ENCODE data around the gene DCTPP1.
"Not testable (repeated sequence)": the region's sequence is repeated elsewhere in the genome, so short reads cannot be mapped to it uniquely, and the experiment has no call there.

The DCTPP1 gene

DNA sequence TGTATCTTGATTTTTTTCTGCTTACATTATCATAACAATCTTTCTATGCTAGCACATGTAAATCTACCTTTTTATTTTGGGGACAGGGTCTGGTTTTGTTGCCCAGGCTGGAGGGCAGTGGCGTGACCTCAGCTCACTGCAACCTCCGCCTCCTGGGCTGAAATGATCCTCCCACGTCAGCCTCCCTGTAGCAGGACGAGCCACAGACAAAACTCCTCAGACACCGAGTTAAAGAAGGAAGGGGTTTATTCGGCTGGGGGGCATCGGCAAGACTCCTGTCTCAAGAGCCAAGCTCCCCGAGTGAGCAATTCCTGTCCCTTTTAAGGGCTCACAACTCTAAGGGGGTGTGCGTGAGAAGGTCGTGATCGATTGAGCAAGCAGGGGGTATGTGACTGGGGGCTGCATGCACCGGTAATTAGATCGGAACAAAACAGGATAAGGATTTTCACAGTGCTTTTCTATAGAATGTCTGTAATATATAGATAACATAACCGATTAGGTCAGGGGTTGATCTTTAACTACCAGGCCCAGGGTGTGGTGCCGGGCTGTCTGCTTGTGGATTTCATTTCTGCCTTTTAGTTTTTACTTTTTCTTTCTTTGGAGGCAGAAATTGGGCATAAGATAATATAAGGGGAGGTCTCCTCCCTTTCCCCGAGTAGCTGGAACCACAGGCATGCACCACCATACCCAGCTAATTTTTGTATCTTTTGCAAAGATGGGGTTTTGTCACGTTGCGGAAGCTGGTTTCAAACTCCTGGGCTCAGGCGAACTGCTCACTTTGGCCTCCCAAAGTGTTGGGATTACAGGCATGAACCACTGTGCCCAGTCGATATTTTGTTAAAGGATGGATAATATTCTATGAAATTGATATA, 23.1 kb upstream of the DCTPP1 start:
- in situ Hi-C loops (cut with HindIII; ENCODE audit: low pct_ligation_motif_present, low pct_unique_long_range_greater_than_20kb, low sequenced_read_pairs); DNase-seq: not testable (repeated sequence)

DNA sequence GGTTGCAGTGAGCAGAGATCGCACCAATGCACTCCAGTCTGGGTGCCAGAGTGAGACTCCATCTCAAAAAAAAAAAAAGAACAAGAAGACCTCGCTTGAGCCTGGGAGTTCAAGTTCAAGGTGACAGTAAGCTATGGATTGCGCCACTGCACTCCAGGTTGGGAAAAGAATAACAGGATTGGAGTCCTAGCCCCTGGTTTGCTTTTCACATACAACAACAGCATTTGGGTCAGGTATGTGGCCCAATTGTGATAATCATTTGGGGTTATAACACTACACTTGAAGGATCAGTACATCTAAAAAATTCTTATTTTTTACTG, 19.2 kb upstream of the DCTPP1 start:
- DNase-seq: no peak
- in situ Hi-C loops (cut with HindIII; ENCODE audit: low pct_ligation_motif_present, low pct_unique_long_range_greater_than_20kb, low sequenced_read_pairs): no loop called here

DNA sequence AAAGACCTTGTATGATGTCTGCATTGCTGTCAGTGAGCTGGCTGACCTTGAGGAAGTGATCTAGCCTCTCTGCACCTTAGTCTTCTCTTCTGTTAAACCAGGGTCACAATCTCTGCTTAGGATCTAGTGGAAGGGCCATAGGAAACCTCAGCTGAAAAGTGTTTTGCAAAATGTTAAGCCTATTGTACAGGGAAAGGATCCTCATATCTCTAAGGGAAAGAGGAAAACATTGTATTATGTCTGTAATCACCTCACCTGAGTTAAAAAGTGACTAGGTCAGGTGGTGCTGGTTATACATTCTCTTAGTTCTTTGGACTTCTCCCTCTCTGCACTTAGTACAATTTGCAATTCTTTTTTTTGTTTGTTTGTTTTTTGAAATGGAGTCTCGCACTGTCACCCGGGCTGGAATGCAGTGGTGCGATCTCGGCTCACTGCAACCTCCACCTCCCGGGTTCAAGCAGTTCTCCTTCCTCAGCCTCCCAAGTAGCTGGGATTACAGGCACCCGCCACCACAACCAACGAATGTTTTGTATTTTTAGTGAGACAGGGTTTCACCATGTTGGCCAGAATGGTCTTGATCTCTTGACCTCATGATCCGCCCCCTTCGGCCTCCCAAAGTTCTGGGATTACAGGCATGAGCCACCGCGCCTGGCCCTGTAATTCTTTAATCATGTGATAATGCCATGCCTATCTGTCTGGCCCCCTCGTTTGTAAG, 17.8 kb upstream of the DCTPP1 start:
- in situ Hi-C loops (cut with HindIII; ENCODE audit: low pct_ligation_motif_present, low pct_unique_long_range_greater_than_20kb, low sequenced_read_pairs): no loop called here
- no peak for DNase-seq

DNA sequence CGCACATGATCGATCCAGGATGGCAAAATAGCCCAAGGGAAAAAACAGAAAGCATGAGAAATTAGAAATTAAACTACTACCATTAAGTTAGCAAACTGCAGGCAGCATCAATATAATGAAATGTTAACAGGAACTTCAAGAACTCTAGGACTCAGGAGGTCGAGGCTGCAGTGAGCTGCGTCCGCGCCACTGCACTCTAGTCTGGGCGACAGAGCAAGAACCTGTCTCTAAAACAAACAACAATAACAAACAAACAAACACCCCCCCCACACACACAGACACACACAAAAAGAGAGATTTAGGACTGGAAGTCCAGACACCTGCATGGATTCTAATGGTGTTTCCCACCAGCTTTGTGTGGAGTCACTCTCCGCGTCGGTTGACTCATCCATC, 16.4 kb upstream of the DCTPP1 start:
- in situ Hi-C loops (cut with HindIII; ENCODE audit: low pct_ligation_motif_present, low pct_unique_long_range_greater_than_20kb, low sequenced_read_pairs): no loop called here
- no peak for DNase-seq

DNA sequence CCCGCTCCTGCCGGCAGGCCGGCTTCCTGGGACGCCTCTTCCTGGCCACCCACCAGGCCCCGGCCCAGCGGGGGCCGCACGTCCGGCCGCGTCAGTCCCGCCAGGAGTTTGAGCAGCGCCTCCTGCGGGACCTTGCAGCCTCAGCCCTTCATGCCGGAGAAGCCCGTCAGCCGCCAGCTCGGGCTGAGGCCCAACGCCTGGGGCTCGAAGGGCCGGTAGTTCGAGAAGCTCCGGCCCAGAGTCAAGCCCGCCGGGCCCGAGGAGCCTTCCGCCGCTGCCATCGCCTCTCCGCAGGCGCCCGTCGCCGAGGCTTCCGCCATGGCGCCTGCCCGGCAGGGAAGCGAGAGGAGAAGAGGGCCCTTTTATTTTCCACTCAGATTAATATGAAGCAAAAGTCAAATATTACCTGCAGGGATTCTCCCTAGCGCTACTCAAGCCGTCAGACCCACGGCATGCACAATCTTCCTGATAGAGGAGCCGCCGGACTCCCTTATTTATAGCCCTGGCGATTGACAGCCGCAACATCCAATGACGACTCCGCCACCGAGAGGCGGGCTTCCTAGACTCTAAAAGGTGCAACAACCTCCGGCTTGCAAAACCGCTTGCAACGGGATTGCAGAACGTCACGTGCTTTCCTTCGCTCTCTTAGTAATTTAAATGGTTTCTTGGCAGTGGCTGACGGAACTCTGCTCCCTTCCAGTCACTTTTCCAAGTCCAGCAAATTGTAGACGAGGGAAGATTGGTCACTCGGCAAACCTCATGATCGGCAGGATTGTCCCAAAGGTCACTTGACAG, 15.8 kb upstream of the DCTPP1 start, which contains the start of gene SEPHS2:
SEPHS2 (minus strand) TSS at position 467 of the 795 bp plus-strand sequence; CDS start at position 320, 147 bp downstream.
- DNase-seq: peak; percentile 99
- in situ Hi-C loops (cut with HindIII; ENCODE audit: low pct_ligation_motif_present, low pct_unique_long_range_greater_than_20kb, low sequenced_read_pairs): no loop called here

DNA sequence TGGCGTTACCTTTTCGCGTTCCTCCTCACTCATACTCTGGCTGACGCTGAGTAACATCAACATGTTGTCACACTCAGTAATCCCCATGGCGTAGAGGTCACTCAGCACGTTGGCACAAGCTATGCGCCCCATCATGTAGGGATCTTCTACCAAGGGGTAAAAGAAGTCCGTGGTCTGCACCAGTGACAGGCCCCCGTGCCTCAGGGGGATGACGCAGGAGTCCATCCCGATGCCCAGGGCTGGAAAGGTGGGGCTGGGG, 15.2 kb upstream of the DCTPP1 start:
- DNase-seq: no peak
- in situ Hi-C loops (cut with HindIII; ENCODE audit: low pct_ligation_motif_present, low pct_unique_long_range_greater_than_20kb, low sequenced_read_pairs): no loop called here

DNA sequence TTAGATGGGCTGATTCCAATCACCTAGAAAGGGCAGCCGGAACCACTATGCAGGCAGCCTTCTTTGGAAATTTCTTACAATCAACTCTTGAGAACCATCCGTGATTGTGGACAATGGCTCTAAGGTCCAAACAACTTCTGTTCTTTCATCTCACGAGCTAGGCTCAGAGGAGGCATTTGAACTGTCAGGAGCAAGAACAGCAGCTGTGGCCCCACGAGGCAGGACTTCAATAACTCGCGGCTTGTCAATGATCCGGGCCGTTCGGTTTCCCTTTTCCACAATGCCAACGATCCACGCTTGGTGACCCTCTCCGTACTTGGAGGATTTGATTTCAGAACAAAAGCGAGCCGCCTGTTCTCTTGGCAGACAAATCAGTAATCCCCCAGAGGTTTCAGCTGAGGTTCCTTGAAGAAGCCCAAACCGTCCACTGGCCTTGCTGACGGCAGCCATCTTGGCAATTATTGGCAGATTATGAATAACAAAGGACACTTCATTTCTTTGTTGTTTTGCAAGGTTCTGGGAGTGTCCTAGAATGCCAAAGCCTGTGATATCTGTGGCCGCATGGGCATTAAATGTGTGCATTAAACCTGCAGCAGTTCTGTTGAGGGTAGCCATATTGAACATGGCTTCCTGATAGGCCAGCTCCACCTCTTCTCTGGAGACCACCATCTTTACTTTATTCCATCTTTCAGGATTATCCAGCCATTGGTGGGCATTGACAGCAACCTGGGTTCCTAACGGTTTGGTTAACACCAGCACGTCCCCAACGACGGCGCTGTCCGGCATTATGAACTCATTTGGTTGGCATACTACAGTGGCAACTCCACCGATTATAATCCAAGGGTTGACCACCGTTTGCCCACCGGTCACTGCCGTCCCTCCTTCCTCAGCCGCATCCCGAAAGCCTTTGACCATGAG, 14.7 kb upstream of the DCTPP1 start:
- DNase-seq: no peak
- in situ Hi-C loops (cut with HindIII; ENCODE audit: low pct_ligation_motif_present, low pct_unique_long_range_greater_than_20kb, low sequenced_read_pairs): no loop called here

DNA sequence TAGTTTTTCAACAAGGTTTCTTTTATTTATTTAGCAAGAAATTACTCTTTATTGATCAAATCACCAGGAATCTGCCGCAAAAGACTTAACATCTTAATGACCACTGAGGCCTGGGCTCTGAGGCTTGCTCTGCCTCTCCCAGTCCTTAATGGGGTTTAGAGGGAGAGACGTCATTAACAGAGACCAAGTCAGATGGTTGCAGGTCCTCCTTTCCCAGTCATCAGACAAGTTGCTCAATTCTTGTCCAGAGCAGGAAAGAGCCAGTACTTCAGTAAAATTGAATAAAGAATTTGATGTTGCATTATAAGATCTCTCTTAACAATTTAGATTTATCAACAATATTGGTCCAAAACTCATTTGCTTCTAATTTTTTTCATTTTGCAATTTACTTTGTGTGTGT, 13.8 kb upstream of the DCTPP1 start:
- DNase-seq: no peak
- in situ Hi-C loops (cut with HindIII; ENCODE audit: low pct_ligation_motif_present, low pct_unique_long_range_greater_than_20kb, low sequenced_read_pairs): no loop called here

DNA sequence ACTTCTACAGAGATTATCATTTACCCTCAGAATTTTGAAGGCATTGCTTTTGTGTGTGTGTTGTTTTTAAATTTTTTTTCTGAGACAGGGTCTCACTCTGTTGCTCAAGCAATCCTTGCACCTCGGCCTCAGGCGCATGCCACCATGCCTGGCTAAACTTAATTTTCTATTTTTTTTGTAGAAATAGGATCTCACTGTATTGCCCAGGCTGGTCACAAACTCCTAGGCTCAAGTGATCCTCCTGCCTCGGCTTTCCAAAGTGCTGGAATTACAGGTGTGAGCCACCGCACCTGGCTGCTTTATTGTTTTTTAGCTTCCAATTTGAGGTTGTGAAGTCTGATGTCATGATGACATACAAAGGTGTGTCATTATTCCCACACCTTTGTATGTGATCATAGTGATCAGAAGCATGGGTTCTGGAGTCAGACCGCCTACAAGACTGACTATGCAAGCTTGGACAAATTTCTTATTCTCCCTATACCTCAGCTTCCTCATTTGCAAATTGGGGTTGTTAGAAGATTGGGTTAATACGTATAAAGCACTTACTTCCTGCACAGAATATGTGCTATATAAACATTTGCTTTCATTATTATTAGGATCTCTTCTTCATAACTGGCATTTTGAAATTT, 10.0 kb upstream of the DCTPP1 start:
- no peak for DNase-seq
- in situ Hi-C loops (cut with HindIII; ENCODE audit: low pct_ligation_motif_present, low pct_unique_long_range_greater_than_20kb, low sequenced_read_pairs): no loop called here

DNA sequence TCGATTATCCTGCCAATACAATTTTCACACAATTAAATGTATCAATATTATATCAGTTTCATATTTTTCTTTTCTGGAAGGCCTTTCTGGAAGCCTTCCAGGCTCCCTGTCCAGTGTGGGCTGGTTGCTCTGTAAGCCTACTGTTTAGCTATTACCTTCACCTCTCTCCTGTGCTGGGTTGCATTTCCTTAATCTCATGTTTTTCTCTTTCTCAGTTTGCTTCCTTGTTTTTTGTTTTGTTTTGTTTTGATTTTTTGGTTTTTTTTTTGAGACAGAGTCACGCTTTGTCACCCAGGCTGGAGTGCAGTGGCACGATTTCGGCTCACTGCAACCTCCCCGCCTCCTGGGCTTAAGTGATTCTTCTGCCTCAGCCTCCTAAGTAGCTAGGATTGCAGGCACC, 9.0 kb upstream of the DCTPP1 start:
- in situ Hi-C loops (cut with HindIII; ENCODE audit: low pct_ligation_motif_present, low pct_unique_long_range_greater_than_20kb, low sequenced_read_pairs): no loop called here
- DNase-seq: no peak

DNA sequence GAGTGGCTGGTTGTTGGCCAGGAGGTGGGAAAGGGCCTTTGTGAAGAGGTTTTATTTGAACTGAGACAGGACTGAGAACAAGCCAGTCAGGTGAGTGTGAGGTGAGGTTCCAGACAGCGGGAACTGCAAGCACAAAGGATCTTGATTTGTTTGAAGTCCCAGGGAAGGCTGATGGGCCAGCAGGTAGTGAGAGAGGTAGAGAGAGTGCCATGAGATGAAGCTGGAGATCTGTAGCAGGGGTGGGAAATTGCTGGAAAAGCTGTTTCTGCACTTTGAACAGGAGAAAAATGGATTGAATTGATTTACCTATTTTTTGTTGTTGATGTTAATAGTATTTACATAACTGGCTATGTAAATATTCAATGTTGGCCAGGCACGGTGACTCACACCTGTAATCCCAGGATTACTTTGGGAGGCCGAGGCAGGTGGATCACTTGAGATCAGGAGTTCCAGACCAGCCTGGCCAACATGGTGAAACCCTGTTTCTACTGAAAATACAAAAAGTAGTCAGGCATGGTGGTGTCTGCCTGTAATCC, 7.7 kb upstream of the DCTPP1 start:
- in situ Hi-C loops (cut with HindIII; ENCODE audit: low pct_ligation_motif_present, low pct_unique_long_range_greater_than_20kb, low sequenced_read_pairs): no loop called here
- DNase-seq: no peak

DNA sequence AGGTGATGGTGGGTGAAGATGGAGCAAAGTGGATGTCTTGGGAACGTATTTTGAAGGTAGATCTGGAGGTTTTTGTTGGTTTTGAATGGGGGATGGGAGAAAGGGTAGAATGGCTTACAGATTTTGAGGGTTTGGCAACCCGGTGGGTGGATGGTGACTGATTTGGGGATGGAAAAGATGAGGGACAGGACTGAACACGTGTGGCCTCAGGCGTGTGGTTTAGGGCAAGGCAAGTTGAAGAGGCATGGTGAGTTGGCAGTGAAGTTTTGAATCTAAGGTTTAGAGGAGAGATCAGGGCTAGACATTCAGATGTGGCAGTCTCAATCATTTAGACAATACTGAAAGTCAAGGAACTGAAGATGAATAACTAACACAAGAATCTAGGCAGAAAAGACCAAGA, 5.0 kb upstream of the DCTPP1 start:
- in situ Hi-C loops (cut with HindIII; ENCODE audit: low pct_ligation_motif_present, low pct_unique_long_range_greater_than_20kb, low sequenced_read_pairs): no loop called here
- DNase-seq: no peak

DNA sequence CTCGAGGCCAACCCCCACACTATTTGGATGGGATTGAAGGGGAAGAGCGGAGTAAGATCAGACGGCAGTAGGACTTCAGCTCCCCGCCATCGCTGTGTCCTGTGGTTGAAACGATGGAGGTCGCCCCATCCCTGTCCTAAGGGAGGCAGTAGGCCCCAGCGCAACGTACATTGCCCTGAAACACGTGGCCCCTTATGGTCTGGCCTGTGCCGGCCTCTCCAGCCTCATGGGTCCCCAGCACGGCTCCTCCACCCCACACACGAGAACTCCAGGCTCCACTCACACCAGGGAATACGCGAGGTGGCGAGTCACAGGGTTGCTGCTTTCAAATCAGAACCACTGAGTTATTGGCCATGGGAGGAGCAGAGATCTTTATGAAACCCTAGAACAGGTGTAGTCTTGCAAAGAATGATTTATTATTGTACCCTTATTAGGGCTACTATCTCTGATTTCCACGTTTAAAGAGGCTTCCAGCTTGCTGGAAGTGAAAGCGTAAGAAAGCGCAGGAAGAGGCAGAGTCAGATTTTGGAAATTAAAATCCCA, 669 bp upstream of the DCTPP1 start:
- in situ Hi-C loops (cut with HindIII; ENCODE audit: low pct_ligation_motif_present, low pct_unique_long_range_greater_than_20kb, low sequenced_read_pairs): no loop called here
- DNase-seq: no peak

DNA sequence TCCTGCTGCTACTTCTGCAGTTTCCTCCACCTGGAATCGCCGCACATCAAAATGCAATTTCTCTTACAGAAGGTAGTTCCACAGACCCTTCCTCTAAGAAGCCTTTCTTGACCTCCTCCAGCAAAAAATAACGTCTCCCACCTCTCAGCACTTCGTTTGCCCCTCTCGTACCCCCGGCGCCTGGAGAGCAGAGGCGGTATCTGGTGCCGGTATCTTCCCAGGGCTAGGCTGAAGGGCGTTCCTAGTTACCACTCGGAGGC, 482 bp downstream of the DCTPP1 start:
- DNase-seq: no peak
- in situ Hi-C loops (cut with HindIII; ENCODE audit: low pct_ligation_motif_present, low pct_unique_long_range_greater_than_20kb, low sequenced_read_pairs): no loop called here

DNA sequence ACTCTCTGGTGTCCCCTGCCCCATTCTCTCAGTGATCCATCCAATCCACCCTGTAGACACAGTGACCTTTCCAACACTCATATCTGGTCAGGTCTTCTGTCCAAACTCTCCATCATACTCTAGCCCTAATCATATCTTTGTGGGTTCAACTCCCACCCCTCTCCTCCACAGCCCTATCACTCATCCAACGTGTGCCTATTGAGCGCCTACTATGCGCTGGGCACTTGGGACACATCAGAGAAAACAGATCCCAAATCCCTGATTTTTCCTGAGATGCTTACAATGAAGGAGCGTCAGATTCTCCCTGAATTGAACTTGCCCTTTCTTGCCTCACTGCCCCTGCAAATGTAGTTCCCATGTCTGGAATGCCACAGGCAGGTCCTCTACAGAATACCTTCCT, 1.8 kb downstream of the DCTPP1 start:
- in situ Hi-C loops (cut with HindIII; ENCODE audit: low pct_ligation_motif_present, low pct_unique_long_range_greater_than_20kb, low sequenced_read_pairs): no loop called here
- no peak for DNase-seq

DNA sequence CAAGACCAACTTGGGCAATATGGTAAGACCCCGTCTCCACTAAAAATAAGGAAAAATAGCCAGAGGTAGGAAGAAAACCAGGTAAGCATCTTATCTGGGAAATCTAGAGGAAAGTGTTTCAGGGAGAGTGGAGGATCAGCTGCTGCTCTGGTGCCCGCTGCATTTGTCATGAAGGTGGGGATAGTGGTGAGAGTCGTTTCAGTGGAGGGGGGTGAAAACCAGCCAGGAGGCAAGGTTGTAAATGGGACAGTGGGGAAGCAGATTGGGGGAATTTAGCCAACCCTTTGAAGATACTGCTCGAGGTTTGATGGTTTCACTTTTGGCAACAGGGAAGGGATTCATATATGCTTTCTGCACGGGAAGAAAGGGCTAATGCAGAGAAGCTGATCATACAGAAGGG, 8.8 kb downstream of the DCTPP1 start:
- DNase-seq: no peak
- in situ Hi-C loops (cut with HindIII; ENCODE audit: low pct_ligation_motif_present, low pct_unique_long_range_greater_than_20kb, low sequenced_read_pairs): no loop called here

DNA sequence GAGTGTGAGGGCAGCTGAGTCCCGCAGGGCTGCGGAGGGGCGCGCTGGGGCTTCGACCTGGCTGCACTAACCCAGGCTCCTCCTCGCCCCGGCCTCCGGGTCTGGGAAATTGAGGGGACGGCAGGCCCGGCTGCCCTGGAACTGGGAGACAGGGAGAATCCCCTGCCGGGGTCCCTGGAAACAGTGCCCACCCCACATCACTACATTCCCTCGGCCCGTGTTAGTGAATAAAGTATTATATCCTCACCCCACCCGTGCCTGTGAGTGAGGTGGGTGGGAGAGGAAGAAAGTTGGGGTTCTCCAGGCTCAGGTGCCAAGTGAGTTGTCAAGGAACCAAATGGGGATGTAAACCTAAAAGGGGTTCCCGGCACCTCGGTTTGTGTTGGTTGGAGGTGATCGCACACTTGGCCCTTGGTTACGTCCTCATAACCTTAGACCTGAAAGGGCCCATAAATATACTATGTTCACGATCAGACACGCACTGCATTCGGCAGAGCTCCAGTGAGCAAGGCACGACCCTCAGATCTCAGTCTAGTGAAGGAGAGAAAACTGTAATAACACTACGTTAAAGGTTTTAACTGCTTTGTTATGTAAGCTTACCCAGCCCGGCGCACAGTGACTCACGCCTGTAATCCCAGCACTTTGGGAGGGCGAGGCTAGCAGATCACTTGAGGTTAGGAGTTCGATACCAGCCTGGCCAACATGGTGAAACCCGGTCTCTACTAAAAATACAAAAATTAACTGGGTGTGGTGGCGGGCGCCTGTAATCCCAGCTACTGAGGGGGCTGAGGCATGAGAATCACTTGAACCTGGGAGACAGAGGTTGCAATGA, 11.3 kb downstream of the DCTPP1 start:
- DNase-seq: no peak
- in situ Hi-C loops (cut with HindIII; ENCODE audit: low pct_ligation_motif_present, low pct_unique_long_range_greater_than_20kb, low sequenced_read_pairs): no loop called here
